Panc1 (cell line): ENCODE measurements around the gene PGF.

Source experiments
- CTCF ChIP-seq: fragments of 450-650 bp; IDR thresholded peaks from 2 replicates; pipeline ENCODE4 v1.5.1; 2017; ENCODE audit warnings: mild to moderate bottlenecking
- REST ChIP-seq, 2 experiments: IDR thresholded peaks; 2 replicates each; pipeline ENCODE4 v1.6.1; 2011 to 2012; ENCODE audit warnings: low read depth in 2 of 2, control low read depth in 1 of 2, low read length in 1 of 2, mild to moderate bottlenecking in 1 of 2, moderate library complexity in 1 of 2; ENCODE audit not compliant: insufficient read depth in 1 of 2

GRCh38 chr14:74905595-74906142, 49.7 kb downstream of the PGF start:
- TF ChIP-seq CTCF (peak; percentile 91), REST (IDR thresholded peaks at IDR 0.05; ENCODE audit: insufficient read depth in 1 of 2, low read depth in 2 of 2, low read length in 1 of 2) (no peak)
